NCI-H187 treated with DMSO at 0.1 percent for 48 hours (cell line): ENCODE measurements around the gene ZNF155.

Experiments used
- DNase-seq: peaks from one replicate; lab custom pipeline; 2025; lab: John Stamatoyannopoulos, UW

ZNF155 gene

GRCh38 chr19:44003461-44004009 lies 19.5 kb downstream of the ZNF155 start:
- no peak for DNase-seq

DNA sequence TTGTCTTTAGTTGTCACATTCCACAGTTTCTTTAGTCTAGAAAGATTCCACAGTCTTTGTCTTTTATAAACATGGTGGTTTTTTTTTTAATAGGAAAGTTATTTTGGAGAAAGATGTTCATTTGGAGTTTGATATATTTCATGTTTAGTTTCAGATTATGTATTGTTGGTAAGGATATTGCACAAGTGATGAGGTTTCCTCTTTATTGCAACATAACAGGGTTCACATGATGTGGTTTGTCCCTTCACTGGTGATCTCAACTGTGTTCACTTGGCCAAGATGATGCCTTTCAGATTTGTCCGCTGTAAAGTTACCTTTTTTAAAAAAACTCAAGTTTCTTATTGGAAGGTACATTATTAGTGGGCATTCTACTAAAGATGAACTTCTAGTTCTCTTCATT lies 22.0 kb downstream of the ZNF155 start:
- DNase-seq = no peak

DNA sequence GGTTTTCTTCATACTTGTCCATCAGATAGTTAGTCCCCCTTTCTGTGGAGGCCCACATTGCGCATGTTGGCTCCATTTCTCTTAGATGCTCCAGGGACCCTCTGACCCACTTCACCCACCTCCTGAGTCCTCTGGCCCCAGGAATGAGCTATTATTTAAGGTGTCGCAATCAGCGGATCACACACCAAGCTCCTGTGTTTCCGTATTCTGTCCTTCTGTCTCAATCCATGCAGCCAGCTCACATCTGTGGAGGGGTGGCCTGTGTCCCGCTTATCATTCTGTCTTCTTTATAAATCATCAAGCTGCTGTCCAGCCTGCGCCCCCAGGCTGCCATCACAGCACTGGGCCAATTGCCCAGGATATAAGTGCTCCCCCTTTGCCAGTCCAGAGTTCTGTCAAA lies 23.5 kb downstream of the ZNF155 start:
- no peak for DNase-seq

- no peak for DNase-seq
Observed at GRCh38 chr19:44010468-44010867, 26.5 kb downstream of the ZNF155 start.

DNA sequence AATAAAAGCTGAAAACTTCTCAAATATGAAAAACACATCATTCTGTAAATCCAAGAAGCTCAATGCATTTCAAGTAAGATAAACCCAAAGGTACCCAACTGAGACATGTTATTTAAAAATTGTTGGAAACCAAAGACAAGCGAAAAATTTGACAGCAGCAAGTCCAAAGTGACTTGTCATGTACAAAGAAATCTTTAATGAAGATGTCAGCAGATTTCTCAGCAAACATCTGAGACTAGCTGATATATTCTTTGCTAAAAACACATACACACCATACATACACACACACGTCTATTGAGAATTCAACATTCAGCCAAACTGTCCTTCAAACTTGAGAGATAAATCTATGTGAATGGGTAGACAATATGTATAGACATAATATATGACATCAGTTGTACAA lies 35.5 kb downstream of the ZNF155 start:
- DNase-seq = no peak

DNA sequence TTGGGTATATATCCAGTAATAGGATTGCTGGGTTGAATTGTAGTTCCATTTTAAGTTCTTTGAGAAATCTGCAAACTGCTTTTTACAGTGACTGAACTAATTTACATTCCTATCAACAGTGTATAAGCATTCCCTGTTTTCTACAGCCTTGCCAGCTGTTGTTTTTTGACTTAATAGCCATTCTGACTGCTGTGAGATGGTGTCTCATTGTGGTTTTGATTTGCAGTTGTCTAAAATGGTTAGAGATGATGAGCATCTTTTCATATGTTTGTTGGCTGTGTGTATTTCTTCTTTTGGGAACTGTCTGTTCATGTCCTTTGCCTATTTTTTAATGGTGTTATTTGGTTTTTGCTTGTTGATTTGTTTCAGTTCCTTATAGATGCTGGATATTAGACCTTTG lies 37.2 kb downstream of the ZNF155 start:
- no peak for DNase-seq

DNA sequence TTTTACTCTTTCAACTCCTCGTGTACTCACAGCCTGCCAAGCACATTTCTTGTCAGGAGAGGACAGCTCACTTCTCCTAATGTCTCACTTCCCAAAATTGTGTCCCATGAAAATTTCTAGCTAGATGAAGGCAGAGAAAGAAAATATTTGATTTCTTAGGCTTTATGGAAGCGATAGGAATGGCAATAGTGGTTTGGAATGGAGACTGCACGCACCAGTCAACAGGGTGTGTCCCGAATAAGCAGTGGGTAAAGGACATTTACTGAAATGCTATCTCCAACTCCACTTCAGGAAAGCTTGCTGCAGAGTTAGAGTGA lies 40.9 kb downstream of the ZNF155 start:
- DNase-seq = no peak

- peak; percentile 60 for DNase-seq
Observed at GRCh38 chr19:44025217-44025936, 41.4 kb downstream of the ZNF155 start, which contains the start of gene ZNF222. TSS of gene ZNF222 (plus strand) at chr19:44025379. CDS start at chr19:44025437, 58 bp downstream.

- no peak for DNase-seq
Observed at GRCh38 chr19:44026622-44027021, 42.6 kb downstream of the ZNF155 start.

GRCh38 chr19:44032001-44032610 lies 48.1 kb downstream of the ZNF155 start:
- DNase-seq = no peak

DNA sequence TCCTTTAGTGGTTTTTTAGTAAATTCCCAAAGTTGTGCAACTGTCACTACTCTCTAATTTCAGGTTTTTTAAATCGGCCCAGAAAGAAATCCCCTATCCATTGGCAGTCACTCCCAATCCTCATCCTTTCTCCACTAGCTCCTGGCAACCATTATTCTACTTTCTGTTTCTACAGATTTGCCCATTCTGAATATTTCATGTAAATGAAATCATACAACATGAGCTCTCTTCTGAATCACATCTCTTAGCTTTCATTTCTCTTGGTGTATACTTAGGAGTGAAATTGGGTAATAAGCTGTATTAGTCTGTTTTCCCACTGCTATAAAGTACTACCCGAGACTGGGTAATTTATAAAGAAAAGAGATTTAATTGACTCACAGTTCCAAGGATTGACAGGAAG lies 58.2 kb downstream of the ZNF155 start:
- no peak for DNase-seq
